GM19025 (cell line): ENCODE data around the gene AXL.
"Not testable (repeated sequence)": the region's sequence is repeated elsewhere in the genome, so short reads cannot be mapped to it uniquely, and the experiment has no call there.

Experiments
- ATAC-seq: cut with Tn5 transposase; IDR thresholded peaks from one replicate; pipeline ENCODE4 v1.9.1; 2021; ENCODE audit warnings: mild to moderate bottlenecking, low read depth, moderate library complexity; ENCODE audit not compliant: unreplicated experiment

The AXL gene

GRCh38 chr19:41206456-41206855, 12.6 kb upstream of the AXL start:
- no peak for ATAC-seq

- no peak for ATAC-seq
Measured at GRCh38 chr19:41206926-41207750, 11.9 kb upstream of the AXL start.

- no peak for ATAC-seq
Measured at GRCh38 chr19:41214161-41214560, 4.9 kb upstream of the AXL start.

GRCh38 chr19:41217741-41218140, 1.3 kb upstream of the AXL start:
- no peak for ATAC-seq

- no peak for ATAC-seq
Measured at GRCh38 chr19:41218249-41218614, 791 bp upstream of the AXL start.

- no peak for ATAC-seq
Measured at GRCh38 chr19:41219924-41220567, 1.0 kb downstream of the AXL start.

- no peak for ATAC-seq
Measured at GRCh38 chr19:41220811-41221210, 1.8 kb downstream of the AXL start.

GRCh38 chr19:41221514-41222205, 2.6 kb downstream of the AXL start:
- ATAC-seq: no peak

- ATAC-seq: no peak
Measured at GRCh38 chr19:41222240-41222639, 3.2 kb downstream of the AXL start.

GRCh38 chr19:41223431-41224234, 4.6 kb downstream of the AXL start:
- no peak for ATAC-seq

- ATAC-seq: no peak
Measured at GRCh38 chr19:41224632-41225031, 5.6 kb downstream of the AXL start.

- ATAC-seq: no peak
Measured at GRCh38 chr19:41225238-41226052, 6.4 kb downstream of the AXL start.

- no peak for ATAC-seq
Measured at GRCh38 chr19:41226053-41226873, 7.2 kb downstream of the AXL start.

GRCh38 chr19:41226874-41227390, 7.9 kb downstream of the AXL start:
- ATAC-seq: no peak

GRCh38 chr19:41228486-41228885, 9.5 kb downstream of the AXL start:
- ATAC-seq: no peak

- not testable (repeated sequence) for ATAC-seq
Measured at GRCh38 chr19:41229338-41229737, 10.3 kb downstream of the AXL start.

- no peak for ATAC-seq
Measured at GRCh38 chr19:41230067-41230857, 11.2 kb downstream of the AXL start.

- no peak for ATAC-seq
Measured at GRCh38 chr19:41232686-41233085, 13.7 kb downstream of the AXL start.
